AML-193 (cell line): ENCODE measurements around the gene TOR2A.

ENCODE experiments used
- DNase-seq, 2 experiments: peaks; one replicate each; lab custom pipeline; 2025; lab: John Stamatoyannopoulos, UW

TOR2A gene

GRCh38 chr9:127742435-127743088 is 7.5 kb upstream of the TOR2A start:
- no peak for DNase-seq

- DNase-seq, result no peak
Observed at GRCh38 chr9:127741831-127742434, 6.8 kb upstream of the TOR2A start.

GRCh38 chr9:127739614-127740330 is 4.7 kb upstream of the TOR2A start:
- DNase-seq, result no peak

GRCh38 chr9:127738666-127739065 is 3.6 kb upstream of the TOR2A start:
- DNase-seq, result no peak

GRCh38 chr9:127735530-127736185 is 564 bp upstream of the TOR2A start:
- no peak for DNase-seq

GRCh38 chr9:127734247-127734746 is 797 bp downstream of the TOR2A start:
- no peak for DNase-seq

GRCh38 chr9:127733614-127734013 is 1.5 kb downstream of the TOR2A start:
- no peak for DNase-seq

GRCh38 chr9:127732444-127732843 is 2.6 kb downstream of the TOR2A start:
- DNase-seq, result no peak

- DNase-seq, result no peak
Observed at GRCh38 chr9:127731938-127732337, 3.2 kb downstream of the TOR2A start.

- DNase-seq, result no peak
Observed at GRCh38 chr9:127730799-127731410, 4.2 kb downstream of the TOR2A start.

GRCh38 chr9:127730262-127730661 is 4.8 kb downstream of the TOR2A start:
- DNase-seq, result no peak

- DNase-seq, result no peak
Observed at GRCh38 chr9:127729522-127730256, 5.4 kb downstream of the TOR2A start.

GRCh38 chr9:127728808-127729207 is 6.3 kb downstream of the TOR2A start:
- DNase-seq, result no peak

- DNase-seq, result no peak
Observed at GRCh38 chr9:127726871-127727270, 8.2 kb downstream of the TOR2A start.

GRCh38 chr9:127724012-127724411 is 11.1 kb downstream of the TOR2A start:
- no peak for DNase-seq

GRCh38 chr9:127723444-127723843 is 11.7 kb downstream of the TOR2A start:
- DNase-seq, result no peak

GRCh38 chr9:127723013-127723412 is 12.1 kb downstream of the TOR2A start:
- DNase-seq, result no peak

- no peak for DNase-seq
Observed at GRCh38 chr9:127722055-127722745, 12.9 kb downstream of the TOR2A start.

GRCh38 chr9:127721391-127721821 is 13.7 kb downstream of the TOR2A start:
- no peak for DNase-seq

GRCh38 chr9:127720865-127721227 is 14.2 kb downstream of the TOR2A start:
- DNase-seq, result no peak
